DMS153 treated with DMSO at 0.1 percent for 48 hours (cell line): ENCODE measurements around the gene CUX1.

Source experiments
- DNase-seq: peaks from one replicate; lab custom pipeline; 2025; ENCODE audit not compliant: unreplicated experiment; lab: John Stamatoyannopoulos, UW

The CUX1 gene

GRCh38 chr7:101891936-101892640, 74.7 kb downstream of the CUX1 start:
- DNase-seq, result no peak

- DNase-seq, result no peak
Observed at GRCh38 chr7:101893341-101894082, 76.1 kb downstream of the CUX1 start.

GRCh38 chr7:101896316-101896715, 78.9 kb downstream of the CUX1 start:
- DNase-seq, result no peak

GRCh38 chr7:101896941-101897340, 79.5 kb downstream of the CUX1 start:
- DNase-seq, result no peak

- no peak for DNase-seq
Observed at GRCh38 chr7:101898106-101898505, 80.7 kb downstream of the CUX1 start.

- no peak for DNase-seq
Observed at GRCh38 chr7:101899616-101900015, 82.2 kb downstream of the CUX1 start.

- no peak for DNase-seq
Observed at GRCh38 chr7:101900103-101900502, 82.7 kb downstream of the CUX1 start.

- no peak for DNase-seq
Observed at GRCh38 chr7:101901661-101902491, 84.5 kb downstream of the CUX1 start.

GRCh38 chr7:101902680-101903514, 85.5 kb downstream of the CUX1 start:
- no peak for DNase-seq

GRCh38 chr7:101903515-101903868, 86.1 kb downstream of the CUX1 start:
- DNase-seq, result no peak

GRCh38 chr7:101904019-101904418, 86.6 kb downstream of the CUX1 start:
- no peak for DNase-seq

- no peak for DNase-seq
Observed at GRCh38 chr7:101905203-101905865, 87.9 kb downstream of the CUX1 start.

GRCh38 chr7:101906291-101907240, 89.1 kb downstream of the CUX1 start:
- no peak for DNase-seq

- no peak for DNase-seq
Observed at GRCh38 chr7:101910991-101911799, 93.8 kb downstream of the CUX1 start.

- DNase-seq, result no peak
Observed at GRCh38 chr7:101911800-101912715, 94.6 kb downstream of the CUX1 start.

- DNase-seq, result no peak
Observed at GRCh38 chr7:101912716-101913110, 95.3 kb downstream of the CUX1 start.

GRCh38 chr7:101913247-101913721, 95.9 kb downstream of the CUX1 start:
- no peak for DNase-seq
